H9 (cell line): ENCODE measurements around the gene CACNA2D4. TPM values are rescaled to one million over a fixed set of nuclear protein-coding genes. Genes with fewer than 3 reads are reported as not detected.
A peak's percentile ranks its signal among the peaks of the same experiment; 100 is the strongest.

Experiments
- DNase-seq: peaks from one replicate; pipeline ENCODE4 v3.0.0-alpha.2; 2017
- H2AFZ ChIP-seq: one replicate; pipeline ENCODE4 v1.6.1; 2013; ENCODE audit warnings: mild to moderate bottlenecking, low read length, control low read depth, moderate library complexity
- H2AK5ac ChIP-seq: 2 replicates; pipeline ENCODE4 v1.6.1; 2013; ENCODE audit warnings: low read length, control low read depth, mixed read lengths; ENCODE audit not compliant: insufficient read length
- H2BK120ac ChIP-seq: one replicate; pipeline ENCODE4 v1.6.1; 2013; ENCODE audit warnings: low read depth, mild to moderate bottlenecking, low read length, control low read depth, inconsistent platforms; ENCODE audit not compliant: poor library complexity, severe bottlenecking
- H2BK12ac ChIP-seq: 2 replicates; pipeline ENCODE4 v1.6.1; 2013; ENCODE audit warnings: low read length, control low read depth, mixed read lengths, low read depth; ENCODE audit not compliant: insufficient read length
- H2BK15ac ChIP-seq: 2 replicates; pipeline ENCODE4 v1.6.1; 2013; ENCODE audit warnings: low read depth, low read length, control low read depth
- H2BK20ac ChIP-seq: one replicate; pipeline ENCODE4 v1.6.1; 2013; ENCODE audit warnings: low read depth, mild to moderate bottlenecking, low read length, control low read depth, inconsistent platforms; ENCODE audit not compliant: poor library complexity, severe bottlenecking
- H2BK5ac ChIP-seq: 2 replicates; pipeline ENCODE4 v1.6.1; 2013; ENCODE audit warnings: low read length, control low read depth, mixed read lengths; ENCODE audit not compliant: insufficient read length
- H3K14ac ChIP-seq: 2 replicates; pipeline ENCODE4 v1.6.1; 2013; ENCODE audit warnings: low read length, control low read depth; ENCODE audit not compliant: insufficient read depth
- H3K18ac ChIP-seq: 2 replicates; pipeline ENCODE4 v1.6.1; 2013; ENCODE audit warnings: low read depth, mild to moderate bottlenecking, mixed read lengths, low read length, control low read depth; ENCODE audit not compliant: insufficient read length
- H3K23ac ChIP-seq: 2 replicates; pipeline ENCODE4 v1.6.1; 2013; ENCODE audit warnings: low read length, control low read depth, mixed read lengths, low read depth; ENCODE audit not compliant: insufficient read length
- H3K23me2 ChIP-seq: 2 replicates; pipeline ENCODE4 v1.6.1; 2013; ENCODE audit warnings: low read depth, mild to moderate bottlenecking, mixed read lengths, low read length, control low read depth; ENCODE audit not compliant: insufficient read length, poor library complexity, severe bottlenecking
- H3K27ac ChIP-seq: 2 replicates; pipeline ENCODE4 v1.5.1; 2013; ENCODE audit warnings: low read length, control low read depth, mixed read lengths, low read depth; ENCODE audit not compliant: insufficient read length
- H3K27me3 ChIP-seq: 2 replicates; pipeline ENCODE4 v1.6.1; 2013; ENCODE audit warnings: low read length, control low read depth, inconsistent platforms; ENCODE audit not compliant: insufficient read depth
- H3K4ac ChIP-seq: 2 replicates; pipeline ENCODE4 v1.6.1; 2013; ENCODE audit warnings: low read depth, mild to moderate bottlenecking, control low read depth, inconsistent platforms, low read length, moderate library complexity
- H3K4me1 ChIP-seq: 2 replicates; pipeline ENCODE4 v1.6.1; 2013; ENCODE audit warnings: low read length, control low read depth, inconsistent platforms; ENCODE audit not compliant: insufficient read depth
- H3K4me2 ChIP-seq: 2 replicates; pipeline ENCODE4 v1.6.1; 2013; ENCODE audit warnings: low read length, control low read depth, mixed read lengths; ENCODE audit not compliant: insufficient read length, insufficient read depth
- H3K56ac ChIP-seq: 2 replicates; pipeline ENCODE4 v1.6.1; 2013; ENCODE audit warnings: low read depth, mild to moderate bottlenecking, mixed read lengths, low read length, control low read depth; ENCODE audit not compliant: insufficient read length
- H3K79me1 ChIP-seq: 2 replicates; pipeline ENCODE4 v1.6.1; 2013; ENCODE audit warnings: low read depth, mild to moderate bottlenecking, moderate library complexity, low read length, control low read depth, inconsistent platforms; ENCODE audit not compliant: insufficient read depth, poor library complexity, severe bottlenecking
- H3K79me2 ChIP-seq: 2 replicates; pipeline ENCODE4 v1.6.1; 2013; ENCODE audit warnings: low read length, control low read depth, inconsistent platforms; ENCODE audit not compliant: insufficient read depth
- H3K9ac ChIP-seq: 2 replicates; pipeline ENCODE4 v1.6.1; 2013; ENCODE audit warnings: low read length, control low read depth, mixed read lengths; ENCODE audit not compliant: insufficient read length; ENCODE audit errors: extremely low read depth
- H3K9me3 ChIP-seq: one replicate; pipeline ENCODE4 v1.6.1; 2013; ENCODE audit warnings: low read depth, low read length, inconsistent platforms; ENCODE audit not compliant: control insufficient read depth
- H3T11ph ChIP-seq: one replicate; pipeline ENCODE4 v1.6.1; 2013; ENCODE audit warnings: mild to moderate bottlenecking, low read length, control low read depth, inconsistent platforms
- H4K20me1 ChIP-seq: one replicate; pipeline ENCODE4 v1.6.1; 2013; ENCODE audit not compliant: control insufficient read depth, insufficient read length, insufficient read depth
- H4K5ac ChIP-seq: 2 replicates; pipeline ENCODE4 v1.6.1; 2013; ENCODE audit warnings: low read depth, mild to moderate bottlenecking, mixed read lengths, low read length, control low read depth; ENCODE audit not compliant: insufficient read length
- H4K8ac ChIP-seq: replicated peaks from 2 replicates; pipeline ENCODE4 v1.6.1; 2013; ENCODE audit warnings: low read length, control low read depth, mixed read lengths, low read depth; ENCODE audit not compliant: insufficient read length
- H4K91ac ChIP-seq: 2 replicates; pipeline ENCODE4 v1.6.1; 2013; ENCODE audit warnings: low read depth, mild to moderate bottlenecking, moderate library complexity, mixed read lengths, low read length, control low read depth; ENCODE audit not compliant: insufficient read length
- H3K27ac Mint-ChIP-seq, 3 experiments: 2 replicates in 2 of 3; 3 replicates in 1 of 3; pipeline ENCODE4 v1.8.0; 2020 to 2021; ENCODE audit warnings: mixed read lengths in 3 of 3, mild to moderate bottlenecking in 1 of 3, moderate library complexity in 1 of 3
- H3K27me3 Mint-ChIP-seq: 2 replicates; pipeline ENCODE4 v1.8.0; 2021; ENCODE audit warnings: low read depth, mild to moderate bottlenecking, moderate library complexity, mixed read lengths
- H3K36me3 Mint-ChIP-seq, 3 experiments: 2 replicates in 2 of 3; 3 replicates in 1 of 3; pipeline ENCODE4 v1.8.0; 2020 to 2021; ENCODE audit warnings: low read depth in 3 of 3, mixed read lengths in 3 of 3; ENCODE audit not compliant: insufficient read depth in 1 of 3
- H3K4me1 Mint-ChIP-seq, 2 experiments: 2 replicates each; pipeline ENCODE4 v1.8.0; 2020; ENCODE audit warnings: mixed read lengths in 2 of 2
- H3K4me3 Mint-ChIP-seq, 2 experiments: 2 replicates in 1 of 2; 3 replicates in 1 of 2; pipeline ENCODE4 v1.8.0; 2020 to 2021; ENCODE audit warnings: mild to moderate bottlenecking in 2 of 2, mixed read lengths in 2 of 2, moderate library complexity in 1 of 2
- H3K9me3 Mint-ChIP-seq, 2 experiments: 2 replicates in 1 of 2; 3 replicates in 1 of 2; pipeline ENCODE4 v1.8.0; 2020; ENCODE audit warnings: mild to moderate bottlenecking in 2 of 2, mixed read lengths in 2 of 2, moderate library complexity in 1 of 2
- CTCF ChIP-seq: fragments of 200-600 bp; sonication (generic); conservative IDR thresholded peaks from 3 replicates; pipeline ENCODE4 v1.8.0; 2021; ENCODE audit warnings: antibody characterized with exemption, mild to moderate bottlenecking
- WGBS: extraction: QIAGEN DNeasy Blood & Tissue Kit; methylation state at CpG from one replicate; pipeline ENCODE4 v1.1.7; 2013; ENCODE audit warnings: missing lambda C conversion rate, low lambda C conversion rate, mixed read lengths; ENCODE audit not compliant: insufficient read length; ENCODE audit errors: extremely low coverage; 5-methylcytosine and 5-hydroxymethylcytosine counted together
- total RNA-seq: library from RNA; stranded (reverse); gene quantifications from 2 replicates; pipeline ENCODE4 v1.2.1, GENCODE V29; 2021

The CACNA2D4 gene
- total RNA-seq, 1 experiment from 2014 or later: 0.79 TPM

DNA sequence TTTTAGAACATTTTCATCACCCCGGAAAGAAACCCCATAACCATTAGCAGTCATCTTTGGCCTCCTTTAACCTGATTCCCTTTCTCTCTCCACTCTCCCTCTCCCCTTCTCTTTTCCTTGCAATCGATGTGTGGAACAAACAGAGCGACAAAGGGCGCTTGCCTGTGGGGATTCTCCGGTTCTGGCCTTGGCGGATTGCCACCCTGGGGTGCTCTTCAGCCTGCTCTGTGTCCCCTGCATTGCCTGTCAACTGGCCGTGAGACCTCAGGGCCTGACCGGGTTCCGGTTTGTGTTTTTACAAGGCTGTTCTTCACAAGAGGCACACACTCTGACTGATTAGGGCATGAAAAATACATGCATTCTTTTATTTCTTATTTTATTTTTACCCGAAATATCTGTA lies 70.3 kb downstream of the CACNA2D4 start:
- Histone ChIP-seq H2BK120ac (no peak overlapping the region), H2AFZ (no peak overlapping the region), H2BK15ac (no peak overlapping the region), H4K5ac (no peak overlapping the region), H3K4me2 (no peak overlapping the region), H3K56ac (no peak overlapping the region), H3K4me1 (peaks cover 9% of the 10 kb centered on the region; the same call in 1 of the 2 replicates), H3K23ac (no peak overlapping the region), H3T11ph (no peak overlapping the region), H3K18ac (no peak overlapping the region), H3K23me2 (no peaks in the 10 kb centered on the region), H2BK5ac (no peak overlapping the region), H2BK20ac (no peak overlapping the region), H3K27me3 (no peaks in the 10 kb centered on the region), H3K79me2 (no peaks in the 10 kb centered on the region), H4K8ac (no peak overlapping the region), H2AK5ac (no peak overlapping the region), H3K79me1 (no peaks in the 10 kb centered on the region), H3K27ac (no peak overlapping the region), H3K9ac (no peak overlapping the region), H3K4ac (no peak overlapping the region), H2BK12ac (no peak overlapping the region), H4K20me1 (no peaks in the 10 kb centered on the region), H3K9me3 (no peaks in the 10 kb centered on the region), H4K91ac (no peak overlapping the region), H3K14ac (no peak overlapping the region)
- Mint-ChIP-seq H3K27ac (peak overlapping the region in 1 of 3 experiments; percentile 53; a peak in 1 of 7 replicates), H3K4me1 (peaks cover 15 to 31% of the 10 kb centered on the region in 2 experiments), H3K9me3 (no peaks in the 10 kb centered on the region), H3K4me3 (no peak overlapping the region), H3K27me3 (peaks cover 5% of the 10 kb centered on the region), H3K36me3 (no peaks in the 10 kb centered on the region)
- no CpG with 5 or more reads among the region's 10 CpGs for WGBS
- DNase-seq: peak; percentile 23
- no peak for TF ChIP-seq CTCF
